Measurements from ENCODE around the gene LMTK2. TPM values are rescaled to one million over a fixed set of nuclear protein-coding genes. Genes with fewer than 3 reads are reported as not detected.

The LMTK2 gene
- total RNA-seq, 1 donor from 2014 or later: 15.1 TPM

GRCh38 chr7:98166668-98166970 lies 60.0 kb downstream of the LMTK2 start:
- Mint-ChIP-seq H3K36me3 (ENCODE audit: low read depth) (no peaks in the 10 kb centered on the region), H3K4me1 (peaks cover 6% of the 10 kb centered on the region), H3K9me3 (no peaks in the 10 kb centered on the region), H3K27ac (no peak overlapping the region), H3K4me3 (no peak overlapping the region), H3K27me3 (no peaks in the 10 kb centered on the region)
- intact Hi-C loops (cut with micrococcal nuclease): no loop called here
- no peak for DNase-seq

GRCh38 chr7:98167653-98168052 lies 61.0 kb downstream of the LMTK2 start:
- no peak overlapping the region for H3K4me3 Mint-ChIP-seq
- peaks cover 6% of the 10 kb centered on the region for H3K4me1 Mint-ChIP-seq
- no peaks in the 10 kb centered on the region for H3K27me3 Mint-ChIP-seq
- peaks cover 2% of the 10 kb centered on the region for H3K36me3 Mint-ChIP-seq (ENCODE audit: low read depth)
- no peaks in the 10 kb centered on the region for H3K9me3 Mint-ChIP-seq
- no peak for DNase-seq
- intact Hi-C loops (cut with micrococcal nuclease): loop anchor here (1.0 kb wide), 2 partner anchors 61 to 146 kb away; partner anchors contain the start of gene LMTK2
- no peak overlapping the region for H3K27ac Mint-ChIP-seq

- peak; percentile 90 for DNase-seq
- Mint-ChIP-seq H3K27me3 (no peaks in the 10 kb centered on the region), H3K4me1 (peaks cover 6% of the 10 kb centered on the region), H3K4me3 (no peak overlapping the region), H3K36me3 (ENCODE audit: low read depth) (peaks cover 2% of the 10 kb centered on the region), H3K27ac (no peak overlapping the region), H3K9me3 (no peaks in the 10 kb centered on the region)
- intact Hi-C loops (cut with micrococcal nuclease): loop anchor here (1.0 kb wide), 2 partner anchors 62 to 147 kb away; partner anchors contain the start of gene LMTK2
These were observed 61.7 kb downstream of the LMTK2 start for GRCh38 chr7:98168181-98168903.

GRCh38 chr7:98168904-98169621 lies 62.4 kb downstream of the LMTK2 start:
- peaks cover 6% of the 10 kb centered on the region for H3K4me1 Mint-ChIP-seq
- DNase-seq: no peak
- H3K36me3 Mint-ChIP-seq (ENCODE audit: low read depth): peaks cover 2% of the 10 kb centered on the region
- H3K27ac Mint-ChIP-seq: no peak overlapping the region
- no peaks in the 10 kb centered on the region for H3K9me3 Mint-ChIP-seq
- no peak overlapping the region for H3K4me3 Mint-ChIP-seq
- intact Hi-C loops (cut with micrococcal nuclease): loop anchor here (1.0 kb wide), 2 partner anchors 63 to 148 kb away; partner anchors contain the start of gene LMTK2
- no peaks in the 10 kb centered on the region for H3K27me3 Mint-ChIP-seq

GRCh38 chr7:98170966-98171365 lies 64.3 kb downstream of the LMTK2 start:
- no peaks in the 10 kb centered on the region for H3K27me3 Mint-ChIP-seq
- H3K9me3 Mint-ChIP-seq: no peaks in the 10 kb centered on the region
- peaks cover 6% of the 10 kb centered on the region for H3K4me1 Mint-ChIP-seq
- H3K27ac Mint-ChIP-seq: no peak overlapping the region
- intact Hi-C loops (cut with micrococcal nuclease): no loop called here
- no peak for DNase-seq
- H3K36me3 Mint-ChIP-seq (ENCODE audit: low read depth): peaks cover 2% of the 10 kb centered on the region
- H3K4me3 Mint-ChIP-seq: no peak overlapping the region

- Mint-ChIP-seq H3K27me3 (no peaks in the 10 kb centered on the region), H3K36me3 (ENCODE audit: low read depth) (peaks cover 2% of the 10 kb centered on the region), H3K27ac (no peak overlapping the region), H3K9me3 (no peaks in the 10 kb centered on the region), H3K4me1 (peaks cover 6% of the 10 kb centered on the region), H3K4me3 (no peak overlapping the region)
- intact Hi-C loops (cut with micrococcal nuclease): no loop called here
- no peak for DNase-seq
These were observed 64.8 kb downstream of the LMTK2 start for GRCh38 chr7:98171449-98171848.

GRCh38 chr7:98174334-98175259 lies 67.9 kb downstream of the LMTK2 start:
- Mint-ChIP-seq H3K9me3 (no peaks in the 10 kb centered on the region), H3K4me3 (no peak overlapping the region), H3K36me3 (ENCODE audit: low read depth) (peaks cover 2% of the 10 kb centered on the region), H3K27me3 (no peaks in the 10 kb centered on the region), H3K4me1 (no peaks in the 10 kb centered on the region), H3K27ac (no peak overlapping the region)
- DNase-seq: no peak
- intact Hi-C loops (cut with micrococcal nuclease): no loop called here

- no peak for DNase-seq
- intact Hi-C loops (cut with micrococcal nuclease): no loop called here
- no peak overlapping the region for H3K4me3 Mint-ChIP-seq
- no peaks in the 10 kb centered on the region for H3K9me3 Mint-ChIP-seq
- no peaks in the 10 kb centered on the region for H3K27me3 Mint-ChIP-seq
- no peak overlapping the region for H3K27ac Mint-ChIP-seq
- H3K4me1 Mint-ChIP-seq: no peaks in the 10 kb centered on the region
- H3K36me3 Mint-ChIP-seq (ENCODE audit: low read depth): peaks cover 2% of the 10 kb centered on the region
These were observed 68.7 kb downstream of the LMTK2 start for GRCh38 chr7:98175260-98175940.

- H3K9me3 Mint-ChIP-seq: no peaks in the 10 kb centered on the region
- H3K27me3 Mint-ChIP-seq: no peaks in the 10 kb centered on the region
- no peak for DNase-seq
- H3K27ac Mint-ChIP-seq: no peak overlapping the region
- H3K4me3 Mint-ChIP-seq: no peak overlapping the region
- no peaks in the 10 kb centered on the region for H3K4me1 Mint-ChIP-seq
- intact Hi-C loops (cut with micrococcal nuclease): no loop called here
- peaks cover 1% of the 10 kb centered on the region for H3K36me3 Mint-ChIP-seq (ENCODE audit: low read depth)
These were observed 70.9 kb downstream of the LMTK2 start for GRCh38 chr7:98177553-98177952.

GRCh38 chr7:98178321-98178720 lies 71.7 kb downstream of the LMTK2 start:
- Mint-ChIP-seq H3K4me3 (no peak overlapping the region), H3K27ac (no peak overlapping the region), H3K9me3 (no peaks in the 10 kb centered on the region), H3K36me3 (ENCODE audit: low read depth) (peaks cover 1% of the 10 kb centered on the region), H3K27me3 (no peaks in the 10 kb centered on the region), H3K4me1 (no peaks in the 10 kb centered on the region)
- no peak for DNase-seq
- intact Hi-C loops (cut with micrococcal nuclease): no loop called here

- Mint-ChIP-seq H3K9me3 (no peaks in the 10 kb centered on the region), H3K27ac (no peak overlapping the region), H3K27me3 (no peaks in the 10 kb centered on the region), H3K4me1 (no peaks in the 10 kb centered on the region), H3K4me3 (no peak overlapping the region), H3K36me3 (ENCODE audit: low read depth) (peaks cover 1% of the 10 kb centered on the region)
- no peak for DNase-seq
- intact Hi-C loops (cut with micrococcal nuclease): no loop called here
These were observed 72.3 kb downstream of the LMTK2 start for GRCh38 chr7:98178762-98179490.

- DNase-seq: no peak
- no peak overlapping the region for H3K4me3 Mint-ChIP-seq
- no peaks in the 10 kb centered on the region for H3K4me1 Mint-ChIP-seq
- H3K9me3 Mint-ChIP-seq: no peaks in the 10 kb centered on the region
- H3K27me3 Mint-ChIP-seq: no peaks in the 10 kb centered on the region
- intact Hi-C loops (cut with micrococcal nuclease): no loop called here
- peaks cover 1% of the 10 kb centered on the region for H3K36me3 Mint-ChIP-seq (ENCODE audit: low read depth)
- H3K27ac Mint-ChIP-seq: no peak overlapping the region
These were observed 74.1 kb downstream of the LMTK2 start for GRCh38 chr7:98180751-98181150.

GRCh38 chr7:98185101-98185500 lies 78.4 kb downstream of the LMTK2 start:
- intact Hi-C loops (cut with micrococcal nuclease): no loop called here
- Mint-ChIP-seq H3K4me3 (no peak overlapping the region), H3K9me3 (no peaks in the 10 kb centered on the region), H3K27me3 (no peaks in the 10 kb centered on the region), H3K4me1 (peaks cover 6% of the 10 kb centered on the region), H3K36me3 (ENCODE audit: low read depth) (peaks cover 19% of the 10 kb centered on the region), H3K27ac (no peak overlapping the region)
- no peak for DNase-seq

Data from activated CD4-positive, alpha-beta T cell treated with anti-CD3 and anti-CD28 coated beads, Interleukin-2, amount 10 ng/mL, durations not matched to agents 24 days and 14 days (primary cell).